GM23248 (cell line): ENCODE measurements around the gene ADRB1.

Experiments used
- EZH2 ChIP-seq: fragments of 200-600 bp; sonication (generic); IDR thresholded peaks from 2 replicates; pipeline ENCODE4 v1.6.1; 2018; ENCODE audit warnings: antibody characterized with exemption, mild to moderate bottlenecking; ENCODE audit not compliant: insufficient read depth, poor library complexity, severe bottlenecking
- EZH2phosphoT487 ChIP-seq: fragments of 200-600 bp; sonication (generic); IDR thresholded peaks from 2 replicates; pipeline ENCODE4 v1.6.1; 2018; ENCODE audit warnings: antibody characterized with exemption, moderate library complexity, mild to moderate bottlenecking, low read depth; ENCODE audit not compliant: insufficient read depth

GRCh38 chr10:114022766-114023597 lies 20.7 kb upstream of the ADRB1 start:
- no peak for TF ChIP-seq EZH2
- no peak for TF ChIP-seq EZH2phosphoT487
